ENCODE data around the gene AP1M1. TPM values are rescaled to one million over a fixed set of nuclear protein-coding genes. Genes with fewer than 3 reads are reported as not detected.
"Not testable (repeated sequence)": the region's sequence is repeated elsewhere in the genome, so short reads cannot be mapped to it uniquely, and the experiment has no call there.

Gene AP1M1
- total RNA-seq, 1 experiment from 2014 or later, result 98.0 TPM

GRCh38 chr19:16168465-16169081 is 29.1 kb upstream of the AP1M1 start:
- Mint-ChIP-seq H3K4me3 (ENCODE audit: unreplicated experiment) (no peak overlapping the region), H3K36me3 (ENCODE audit: insufficient read depth, unreplicated experiment) (no peaks in the 10 kb centered on the region), H3K4me1 (ENCODE audit: low read depth, unreplicated experiment) (peaks cover 10% of the 10 kb centered on the region), H3K27ac (ENCODE audit: unreplicated experiment) (no peak overlapping the region), H3K27me3 (ENCODE audit: insufficient read depth, unreplicated experiment) (no peaks in the 10 kb centered on the region), H3K9me3 (ENCODE audit: unreplicated experiment) (no peaks in the 10 kb centered on the region)
- BruUV-seq (replicated peaks), result no TSS peak
- no peaks in the 10 kb centered on the region for H3K36me3 ChIP-seq (ENCODE audit: control insufficient read depth, insufficient read depth, low read length)
- no peaks in the 10 kb centered on the region for H3K27me3 ChIP-seq (replicated peaks; ENCODE audit: control insufficient read depth, insufficient read depth, low read length)
- no peaks in the 10 kb centered on the region for H3K9me3 ChIP-seq
- TF ChIP-seq CTCF (IDR thresholded peaks at IDR 0.05; ENCODE audit: insufficient read depth in 1 of 2, low read depth in 1 of 2, low read length in 1 of 2, severe bottlenecking in 1 of 2, unreplicated experiment in 1 of 2), result no peak
- ChIA-PET CTCF (interaction anchor here (0.5 kb wide), 1 partner anchor 21 kb away, joined by 3 read pairs; no protein-coding TSS in a partner anchor), POLR2A (no interaction called here)
- H3K4me3 ChIP-seq (ENCODE audit: low read depth, low read length), result no peak overlapping the region
- intact Hi-C loops (cut with micrococcal nuclease; ENCODE audit: unreplicated experiment), result no loop called here
- H3K4me1 ChIP-seq, result peaks cover 16% of the 10 kb centered on the region
- no peak for DNase-seq

GRCh38 chr19:16170134-16170533 is 27.6 kb upstream of the AP1M1 start:
- ChIA-PET POLR2A (no interaction called here), CTCF (no interaction called here)
- BruUV-seq (replicated peaks), result no TSS peak
- Mint-ChIP-seq H3K9me3 (ENCODE audit: unreplicated experiment) (no peaks in the 10 kb centered on the region), H3K27ac (ENCODE audit: unreplicated experiment) (no peak overlapping the region), H3K4me3 (ENCODE audit: unreplicated experiment) (no peak overlapping the region), H3K36me3 (ENCODE audit: insufficient read depth, unreplicated experiment) (no peaks in the 10 kb centered on the region), H3K27me3 (ENCODE audit: insufficient read depth, unreplicated experiment) (no peaks in the 10 kb centered on the region), H3K4me1 (ENCODE audit: low read depth, unreplicated experiment) (peaks cover 10% of the 10 kb centered on the region)
- Histone ChIP-seq H3K27me3 (replicated peaks; ENCODE audit: control insufficient read depth, insufficient read depth, low read length) (no peaks in the 10 kb centered on the region), H3K36me3 (ENCODE audit: control insufficient read depth, insufficient read depth, low read length) (no peaks in the 10 kb centered on the region), H3K4me1 (peaks cover 16% of the 10 kb centered on the region), H3K4me3 (ENCODE audit: low read depth, low read length) (no peak overlapping the region), H3K9me3 (no peaks in the 10 kb centered on the region)
- TF ChIP-seq CTCF (IDR thresholded peaks at IDR 0.05; ENCODE audit: insufficient read depth in 1 of 2, low read depth in 1 of 2, low read length in 1 of 2, severe bottlenecking in 1 of 2, unreplicated experiment in 1 of 2), result no peak
- intact Hi-C loops (cut with micrococcal nuclease; ENCODE audit: unreplicated experiment), result no loop called here
- DNase-seq, result no peak

GRCh38 chr19:16175954-16176353 is 21.8 kb upstream of the AP1M1 start:
- no peak for TF ChIP-seq CTCF (IDR thresholded peaks at IDR 0.05; ENCODE audit: insufficient read depth in 1 of 2, low read depth in 1 of 2, low read length in 1 of 2, severe bottlenecking in 1 of 2, unreplicated experiment in 1 of 2)
- Mint-ChIP-seq H3K27me3 (ENCODE audit: insufficient read depth, unreplicated experiment) (no peaks in the 10 kb centered on the region), H3K36me3 (ENCODE audit: insufficient read depth, unreplicated experiment) (peaks cover 5% of the 10 kb centered on the region), H3K27ac (ENCODE audit: unreplicated experiment) (no peak overlapping the region), H3K9me3 (ENCODE audit: unreplicated experiment) (no peaks in the 10 kb centered on the region), H3K4me1 (ENCODE audit: low read depth, unreplicated experiment) (peaks cover 21% of the 10 kb centered on the region), H3K4me3 (ENCODE audit: unreplicated experiment) (no peak overlapping the region)
- Histone ChIP-seq H3K4me1 (peaks cover 23% of the 10 kb centered on the region), H3K4me3 (ENCODE audit: low read depth, low read length) (no peak overlapping the region), H3K9me3 (no peaks in the 10 kb centered on the region), H3K36me3 (ENCODE audit: control insufficient read depth, insufficient read depth, low read length) (no peaks in the 10 kb centered on the region), H3K27me3 (replicated peaks; ENCODE audit: control insufficient read depth, insufficient read depth, low read length) (no peaks in the 10 kb centered on the region)
- BruUV-seq (replicated peaks), result no TSS peak
- DNase-seq, result no peak
- ChIA-PET POLR2A (no interaction called here), CTCF (no interaction called here)
- intact Hi-C loops (cut with micrococcal nuclease; ENCODE audit: unreplicated experiment), result no loop called here

DNA sequence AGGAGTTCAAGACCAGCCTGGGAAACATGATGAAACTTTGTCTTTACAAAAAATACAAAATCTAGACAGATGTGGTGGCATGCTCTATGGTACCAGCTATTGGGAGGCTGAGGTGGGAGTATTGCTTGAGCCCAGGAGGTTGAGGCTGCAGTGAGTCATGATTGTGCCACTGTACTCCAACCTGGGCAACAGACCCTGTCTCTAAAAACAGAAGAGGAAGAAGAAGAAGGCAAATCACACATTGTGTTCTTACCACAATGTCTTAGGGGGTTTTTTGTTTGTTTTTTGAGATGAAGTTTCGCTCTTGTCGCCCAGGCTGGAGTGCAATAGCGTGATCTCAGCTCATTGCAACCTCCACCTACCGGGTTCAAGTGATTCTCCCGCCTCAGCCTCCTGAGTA is 18.8 kb upstream of the AP1M1 start:
- H3K27me3 Mint-ChIP-seq (ENCODE audit: insufficient read depth, unreplicated experiment); H3K36me3 ChIP-seq (ENCODE audit: control insufficient read depth, insufficient read depth, low read length); DNase-seq; H3K36me3 Mint-ChIP-seq (ENCODE audit: insufficient read depth, unreplicated experiment); POLR2A ChIA-PET; CTCF ChIA-PET; H3K27me3 ChIP-seq (replicated peaks; ENCODE audit: control insufficient read depth, insufficient read depth, low read length); BruUV-seq (replicated peaks); H3K4me3 Mint-ChIP-seq (ENCODE audit: unreplicated experiment); H3K27ac Mint-ChIP-seq (ENCODE audit: unreplicated experiment); intact Hi-C loops (cut with micrococcal nuclease; ENCODE audit: unreplicated experiment); H3K4me3 ChIP-seq (ENCODE audit: low read depth, low read length); H3K9me3 ChIP-seq; H3K9me3 Mint-ChIP-seq (ENCODE audit: unreplicated experiment); H3K4me1 ChIP-seq: not testable (repeated sequence)
- peaks cover 12% of the 10 kb centered on the region for H3K4me1 Mint-ChIP-seq (ENCODE audit: low read depth, unreplicated experiment)
